Kidney epithelial cell (primary cell): Measurements from ENCODE around the gene POLL. TPM values are rescaled to one million over a fixed set of nuclear protein-coding genes. Genes with fewer than 3 reads are reported as not detected.

Source experiments
- DNase-seq: peaks from one replicate; pipeline ENCODE4 v3.0.0-alpha.2; 2010; ENCODE audit warnings: low read depth
- H3K27me3 ChIP-seq: 2 replicates; pipeline ENCODE4 v1.6.0; 2011; ENCODE audit warnings: low read length; ENCODE audit not compliant: control insufficient read depth, insufficient read depth
- H3K36me3 ChIP-seq: 2 replicates; pipeline ENCODE4 v1.5.1; 2011; ENCODE audit warnings: low read length; ENCODE audit not compliant: control insufficient read depth, insufficient read depth
- H3K4me3 ChIP-seq: 2 replicates; pipeline ENCODE4 v1.5.1; 2011; ENCODE audit warnings: low read depth, mild to moderate bottlenecking, control low read depth, low read length
- total RNA-seq: library from RNA; depleted of rRNA; stranded (reverse); fragments of >200 nt; gene quantifications from 2 replicates; pipeline ENCODE4 v1.2.3, GENCODE V29; 2015
- TF ChIP-seq, protein P1 (sequence below): IDR thresholded peaks from 2 replicates; pipeline ENCODE4 v1.5.1; 2011; ENCODE audit warnings: mild to moderate bottlenecking, moderate library complexity, low read length, control low read depth, inconsistent platforms; ENCODE audit not compliant: insufficient read depth, poor library complexity, severe bottlenecking

POLL gene
- total RNA-seq, 1 donor from 2014 or later, result 24.0 TPM

DNA sequence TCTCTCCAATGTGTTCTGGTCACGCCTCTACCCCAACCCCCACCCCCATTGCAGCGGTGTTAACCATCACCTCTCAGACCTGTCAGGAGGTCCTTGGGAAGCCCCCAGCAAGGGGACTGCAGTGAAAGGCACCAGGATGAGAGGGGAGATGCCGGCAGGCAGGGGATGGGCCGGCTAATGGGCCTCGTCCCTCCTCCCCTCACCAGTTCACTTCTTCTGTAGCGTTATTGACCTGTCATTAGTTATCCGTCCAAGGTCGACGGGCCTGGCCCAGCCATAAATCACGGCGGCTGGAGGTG lies 18.8 kb downstream of the POLL start:
- peaks cover 79% of the 10 kb centered on the region for H3K27me3 ChIP-seq
- DNase-seq, result no peak
- TF ChIP-seq, protein P1, sequence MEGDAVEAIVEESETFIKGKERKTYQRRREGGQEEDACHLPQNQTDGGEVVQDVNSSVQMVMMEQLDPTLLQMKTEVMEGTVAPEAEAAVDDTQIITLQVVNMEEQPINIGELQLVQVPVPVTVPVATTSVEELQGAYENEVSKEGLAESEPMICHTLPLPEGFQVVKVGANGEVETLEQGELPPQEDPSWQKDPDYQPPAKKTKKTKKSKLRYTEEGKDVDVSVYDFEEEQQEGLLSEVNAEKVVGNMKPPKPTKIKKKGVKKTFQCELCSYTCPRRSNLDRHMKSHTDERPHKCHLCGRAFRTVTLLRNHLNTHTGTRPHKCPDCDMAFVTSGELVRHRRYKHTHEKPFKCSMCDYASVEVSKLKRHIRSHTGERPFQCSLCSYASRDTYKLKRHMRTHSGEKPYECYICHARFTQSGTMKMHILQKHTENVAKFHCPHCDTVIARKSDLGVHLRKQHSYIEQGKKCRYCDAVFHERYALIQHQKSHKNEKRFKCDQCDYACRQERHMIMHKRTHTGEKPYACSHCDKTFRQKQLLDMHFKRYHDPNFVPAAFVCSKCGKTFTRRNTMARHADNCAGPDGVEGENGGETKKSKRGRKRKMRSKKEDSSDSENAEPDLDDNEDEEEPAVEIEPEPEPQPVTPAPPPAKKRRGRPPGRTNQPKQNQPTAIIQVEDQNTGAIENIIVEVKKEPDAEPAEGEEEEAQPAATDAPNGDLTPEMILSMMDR, result no peak
- no peaks in the 10 kb centered on the region for H3K36me3 ChIP-seq
- no peak overlapping the region for H3K4me3 ChIP-seq

DNA sequence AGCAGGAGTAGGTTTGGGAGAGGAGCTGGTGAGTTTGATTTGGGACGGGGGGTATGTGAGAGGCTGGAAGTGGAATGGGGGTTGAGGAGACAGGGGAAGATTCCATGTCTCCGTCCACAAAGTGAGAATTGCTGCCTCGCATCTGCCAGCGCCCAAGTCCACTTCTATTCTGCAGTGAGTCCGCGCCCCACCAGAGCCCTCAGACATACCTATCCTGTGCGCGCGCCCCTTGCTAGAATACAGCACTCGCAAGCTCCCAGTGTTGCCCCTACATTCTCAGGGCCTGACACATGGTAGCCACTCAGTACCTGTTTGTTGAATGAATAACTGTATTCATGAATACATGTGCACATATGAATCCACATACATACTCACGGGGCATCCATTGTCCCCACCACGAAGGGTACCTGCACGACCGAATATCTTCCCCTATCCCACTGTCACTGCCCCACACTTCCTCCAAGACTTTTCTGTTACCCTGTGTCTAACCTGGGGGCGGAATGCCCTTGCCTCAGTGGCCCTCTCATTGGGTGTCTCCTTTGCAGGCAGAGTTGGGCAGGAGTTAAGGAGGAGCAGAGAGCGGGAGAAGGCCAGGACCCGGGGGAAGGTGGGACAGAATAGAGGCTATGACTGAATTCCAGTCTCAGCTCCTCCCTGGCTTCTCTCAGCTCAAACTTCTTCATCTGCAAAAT lies 19.9 kb downstream of the POLL start:
- TF ChIP-seq, protein P1, result no peak
- H3K27me3 ChIP-seq, result peaks cover 73% of the 10 kb centered on the region
- H3K4me3 ChIP-seq, result no peak overlapping the region
- no peak for DNase-seq
- H3K36me3 ChIP-seq, result no peaks in the 10 kb centered on the region

DNA sequence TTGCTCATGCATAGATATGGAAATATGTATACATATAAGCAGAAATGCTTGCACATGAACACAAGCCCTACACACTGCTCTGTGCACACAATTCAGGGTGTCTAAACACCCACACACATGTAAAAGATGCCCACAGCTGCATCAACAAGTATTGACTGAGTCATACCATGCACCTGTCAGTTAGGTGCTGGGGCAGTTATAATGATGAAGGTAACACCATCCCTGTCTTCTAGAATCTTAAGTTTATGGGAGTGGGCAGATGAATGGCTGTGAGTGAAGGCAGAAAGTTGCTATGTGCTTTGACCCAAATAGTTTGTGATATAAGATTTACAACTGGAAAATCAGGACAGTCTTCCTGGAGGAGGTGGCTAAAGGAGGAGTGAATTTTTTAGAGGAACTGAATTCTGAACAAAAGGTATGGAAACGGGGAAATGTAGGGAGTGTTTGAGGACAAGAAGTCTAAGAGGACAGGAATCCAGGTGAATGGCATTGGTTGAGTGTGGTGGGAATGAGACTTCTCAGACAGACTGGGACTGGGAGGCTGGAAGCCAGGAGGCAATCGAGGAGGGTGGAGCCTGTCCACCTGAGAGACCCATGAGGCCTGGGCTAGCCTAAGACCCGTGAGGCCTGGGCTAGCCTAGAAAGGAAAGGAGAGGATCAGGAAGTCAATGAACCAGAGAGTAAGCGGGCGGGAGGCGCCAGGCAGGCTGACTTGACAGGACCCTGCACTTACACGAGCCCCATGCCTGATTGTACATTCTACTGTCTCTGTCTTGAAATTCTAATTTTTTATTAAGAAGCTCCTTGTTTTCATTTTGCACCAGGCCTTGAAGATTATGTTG lies 20.7 kb downstream of the POLL start:
- TF ChIP-seq, protein P1, result no peak
- peaks cover 74% of the 10 kb centered on the region for H3K27me3 ChIP-seq

DNA sequence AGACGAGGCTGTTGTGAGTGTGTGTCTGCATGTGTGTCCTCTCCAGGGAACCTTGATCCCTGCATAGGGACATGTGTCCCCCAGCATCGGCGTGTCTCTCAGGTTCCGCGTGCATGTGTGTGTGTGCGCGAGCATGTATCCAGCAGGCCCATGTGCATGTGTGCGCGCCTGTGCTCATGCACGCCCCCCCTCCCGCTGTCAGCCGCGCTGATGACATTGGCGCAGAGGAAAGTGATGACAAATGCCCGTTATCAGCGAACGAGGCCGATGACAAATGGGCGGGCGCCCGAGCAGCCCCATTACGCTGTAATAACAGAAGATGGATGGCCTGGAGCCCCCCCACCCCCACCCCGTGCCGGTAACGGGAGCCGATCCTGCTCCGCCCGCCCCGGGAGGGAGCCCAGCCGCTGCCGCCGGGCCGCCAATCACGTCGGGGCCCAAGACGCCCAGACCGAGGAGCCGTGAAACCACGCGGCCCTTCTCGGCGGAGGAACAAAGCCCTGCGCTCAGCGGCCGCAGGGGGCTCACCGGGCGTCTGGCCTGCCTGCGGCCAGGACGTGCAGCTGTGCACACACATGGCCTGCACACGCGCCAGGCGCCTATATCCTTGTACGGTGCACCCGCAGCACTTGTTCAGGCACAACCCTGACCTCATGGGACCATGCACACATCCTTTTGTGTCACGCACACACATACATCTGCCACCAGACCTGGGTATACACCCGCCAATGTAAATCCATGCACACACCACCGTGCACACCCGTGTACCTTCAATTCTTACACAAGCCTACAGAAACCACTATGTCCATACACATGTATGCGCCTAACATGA lies 21.5 kb downstream of the POLL start:
- no peak for DNase-seq
- H3K27me3 ChIP-seq, result peaks cover 70% of the 10 kb centered on the region
- TF ChIP-seq, protein P1, result no peak
- H3K4me3 ChIP-seq, result no peak overlapping the region
- no peaks in the 10 kb centered on the region for H3K36me3 ChIP-seq

More for the DNA sequence above, 20.7 kb downstream of the POLL start:
- no peaks in the 10 kb centered on the region for H3K36me3 ChIP-seq
- no peak for DNase-seq
- H3K4me3 ChIP-seq, result no peak overlapping the region

DNA sequence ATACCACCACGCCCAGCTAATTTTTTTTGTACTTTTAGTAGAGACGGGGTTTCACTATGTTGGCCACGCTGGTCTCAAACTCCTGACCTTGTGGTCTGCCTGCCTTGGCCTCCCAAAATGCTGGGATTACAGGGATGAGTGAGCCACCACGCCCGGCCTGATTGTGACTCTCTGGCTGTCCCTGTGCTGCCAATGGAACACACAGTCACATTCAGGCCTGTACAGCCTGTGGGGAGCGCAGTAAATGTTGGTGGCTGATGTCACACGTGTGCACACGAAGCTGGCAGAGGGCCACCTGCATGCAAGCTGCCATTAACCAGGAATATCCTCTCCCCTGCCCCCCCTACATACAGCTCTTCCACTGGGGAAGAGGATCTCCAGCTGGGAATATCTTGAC lies 22.1 kb downstream of the POLL start:
- TF ChIP-seq, protein P1, result no peak
- Histone ChIP-seq H3K36me3 (no peaks in the 10 kb centered on the region), H3K27me3 (peaks cover 65% of the 10 kb centered on the region), H3K4me3 (no peak overlapping the region)
- no peak for DNase-seq
